Measurements from ENCODE around the gene CCDC178.

DNA sequence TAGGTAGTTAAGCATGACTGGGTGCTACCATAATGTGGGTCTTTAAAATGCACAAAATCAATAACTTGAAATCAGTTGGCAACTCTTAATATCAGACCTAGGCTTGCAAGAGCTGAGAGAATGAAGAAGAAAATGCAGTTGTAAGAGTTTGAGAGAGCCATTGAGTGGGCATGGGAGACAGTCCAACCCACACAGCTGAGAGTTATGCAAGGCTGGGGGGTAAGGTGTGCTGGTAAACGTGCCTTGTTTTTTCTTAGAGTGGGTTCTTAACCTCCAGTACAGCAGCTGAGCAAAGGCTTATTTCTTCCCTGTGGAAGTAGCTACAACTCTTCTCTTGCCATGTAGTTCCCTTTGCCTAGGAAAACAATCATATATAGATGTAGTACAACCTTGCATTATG lies 20.2 kb upstream of the CCDC178 start:
- TF ChIP-seq CTCF (IDR thresholded peaks at IDR 0.05; ENCODE audit: extremely low read depth in 1 of 2, insufficient read depth in 1 of 2, low read depth in 1 of 2, low read length in 2 of 2) (no peak), POLR2A (IDR thresholded peaks at IDR 0.05; ENCODE audit: low read depth, low read length) (no peak), EZH2 (IDR thresholded peaks at IDR 0.05; ENCODE audit: borderline replicate concordance, low read depth, low read length, severe bottlenecking) (no peak), MYC (IDR thresholded peaks at IDR 0.05; ENCODE audit: low read depth, low read length) (no peak), POLR2AphosphoS5 (IDR thresholded peaks at IDR 0.05; ENCODE audit: insufficient read depth, low read depth, low read length) (no peak), FOS (IDR thresholded peaks at IDR 0.05; ENCODE audit: borderline replicate concordance, insufficient read depth, low read length) (no peak), GATA2 (IDR thresholded peaks at IDR 0.05; ENCODE audit: insufficient read depth, insufficient read length, low read depth, low read length) (no peak)
